ENCODE results near the gene ZFR2. TPM values are rescaled to one million over a fixed set of nuclear protein-coding genes. Genes with fewer than 3 reads are reported as not detected.
A peak's percentile ranks its signal among the peaks of the same experiment; 100 is the strongest.

ZFR2 gene
- total RNA-seq, 2 donors from 2014 or later, result 0.56 TPM; not detected in 1

DNA sequence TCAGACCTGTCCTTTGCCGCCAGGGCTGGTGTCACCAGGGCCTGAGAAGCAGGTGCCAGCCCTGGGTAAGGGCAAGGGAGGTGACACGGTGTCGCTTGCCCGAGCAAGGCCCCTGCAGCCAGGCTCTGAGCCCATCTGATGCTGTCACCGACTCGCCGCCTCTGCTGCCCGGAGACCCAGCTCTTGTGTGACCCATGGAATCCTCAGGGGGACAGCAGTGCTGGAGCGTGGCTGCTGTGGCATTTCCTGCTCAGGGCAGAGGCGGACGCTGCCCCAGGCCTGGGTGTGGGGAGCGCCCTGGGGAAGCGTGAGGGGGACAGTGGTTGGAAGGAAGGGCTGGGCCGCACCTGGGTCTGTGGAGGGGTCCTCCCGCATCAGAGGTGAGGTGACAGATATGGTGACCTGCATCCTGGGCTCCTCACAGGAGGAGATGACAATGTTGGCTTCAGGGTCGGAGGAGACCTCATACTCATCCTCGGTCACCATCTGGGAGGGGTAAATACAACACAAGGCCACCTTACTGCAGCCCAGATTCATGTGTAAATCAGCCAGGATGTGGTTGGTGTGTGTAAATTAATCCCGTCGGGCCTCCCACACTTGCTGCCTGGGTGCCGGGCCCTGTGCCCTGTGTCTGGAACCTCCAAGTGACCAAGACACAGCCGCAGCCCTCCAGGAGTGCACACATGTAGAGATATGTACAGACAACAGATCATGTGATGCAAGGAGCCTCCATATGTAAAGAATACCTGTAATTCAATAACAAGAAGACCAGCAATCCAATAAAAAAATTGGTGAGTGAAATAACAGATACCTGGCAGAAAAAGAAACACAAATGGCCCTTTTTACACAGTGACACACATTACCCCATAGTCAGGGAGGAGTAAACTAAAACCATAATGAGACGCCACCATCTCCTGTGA is 55.1 kb downstream of the ZFR2 start:
- no peaks in the 10 kb centered on the region for H3K36me3 Mint-ChIP-seq (ENCODE audit: insufficient read depth in 2 of 2)
- peaks cover 51% of the 10 kb centered on the region for H3K4me1 Mint-ChIP-seq (ENCODE audit: low read depth)
- no peaks in the 10 kb centered on the region for H3K9me3 Mint-ChIP-seq
- no peak for DNase-seq
- H3K27ac Mint-ChIP-seq, result peak overlapping the region; percentile 70
- ATAC-seq (replicated peaks in 1 of 2), result no peak
- H3K27me3 Mint-ChIP-seq (ENCODE audit: low read depth), result no peaks in the 10 kb centered on the region
- H3K4me3 Mint-ChIP-seq, result peak overlapping the region in 1 of 2 donors; percentile 24

DNA sequence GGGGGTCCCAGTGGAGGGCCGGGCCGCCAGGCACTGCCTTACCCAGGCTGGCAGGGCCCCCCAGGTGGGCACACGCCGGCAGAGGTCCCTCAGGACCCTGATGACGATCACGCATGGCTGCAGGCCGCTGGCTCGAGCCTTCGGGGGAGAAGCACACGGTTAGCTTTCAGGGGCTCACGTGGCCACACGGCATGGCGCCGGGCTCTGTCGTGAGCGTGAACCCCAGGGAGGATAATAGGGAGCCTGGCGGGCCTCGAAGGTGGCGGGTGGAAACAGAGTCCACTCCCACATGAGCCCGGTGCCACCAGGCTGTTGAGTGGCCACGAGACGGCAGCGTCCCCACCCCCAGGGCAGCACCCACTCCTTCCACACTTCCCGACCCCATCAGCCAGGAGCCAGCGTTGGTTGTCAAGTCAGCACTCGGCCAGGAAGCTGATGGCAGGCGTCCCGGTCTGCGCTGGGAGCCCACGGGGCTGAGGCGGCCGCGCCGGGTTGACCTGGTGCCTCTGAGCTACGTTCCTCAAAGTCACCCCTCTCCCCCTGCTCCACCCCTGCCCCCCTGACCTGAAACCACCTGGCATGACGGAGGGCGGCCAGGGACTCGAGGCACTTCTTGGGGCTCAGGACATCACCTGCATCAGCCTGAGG is 58.0 kb downstream of the ZFR2 start:
- Mint-ChIP-seq H3K9me3 (peaks cover 1 to 3% of the 10 kb centered on the region in 2 donors), H3K4me3 (no peak overlapping the region), H3K4me1 (ENCODE audit: low read depth) (peaks cover 49% of the 10 kb centered on the region), H3K36me3 (ENCODE audit: insufficient read depth in 2 of 2) (no peaks in the 10 kb centered on the region), H3K27ac (no peak overlapping the region), H3K27me3 (ENCODE audit: low read depth) (no peaks in the 10 kb centered on the region)
- ATAC-seq (replicated peaks in 1 of 2) (no peak), DNase-seq (no peak)

DNA sequence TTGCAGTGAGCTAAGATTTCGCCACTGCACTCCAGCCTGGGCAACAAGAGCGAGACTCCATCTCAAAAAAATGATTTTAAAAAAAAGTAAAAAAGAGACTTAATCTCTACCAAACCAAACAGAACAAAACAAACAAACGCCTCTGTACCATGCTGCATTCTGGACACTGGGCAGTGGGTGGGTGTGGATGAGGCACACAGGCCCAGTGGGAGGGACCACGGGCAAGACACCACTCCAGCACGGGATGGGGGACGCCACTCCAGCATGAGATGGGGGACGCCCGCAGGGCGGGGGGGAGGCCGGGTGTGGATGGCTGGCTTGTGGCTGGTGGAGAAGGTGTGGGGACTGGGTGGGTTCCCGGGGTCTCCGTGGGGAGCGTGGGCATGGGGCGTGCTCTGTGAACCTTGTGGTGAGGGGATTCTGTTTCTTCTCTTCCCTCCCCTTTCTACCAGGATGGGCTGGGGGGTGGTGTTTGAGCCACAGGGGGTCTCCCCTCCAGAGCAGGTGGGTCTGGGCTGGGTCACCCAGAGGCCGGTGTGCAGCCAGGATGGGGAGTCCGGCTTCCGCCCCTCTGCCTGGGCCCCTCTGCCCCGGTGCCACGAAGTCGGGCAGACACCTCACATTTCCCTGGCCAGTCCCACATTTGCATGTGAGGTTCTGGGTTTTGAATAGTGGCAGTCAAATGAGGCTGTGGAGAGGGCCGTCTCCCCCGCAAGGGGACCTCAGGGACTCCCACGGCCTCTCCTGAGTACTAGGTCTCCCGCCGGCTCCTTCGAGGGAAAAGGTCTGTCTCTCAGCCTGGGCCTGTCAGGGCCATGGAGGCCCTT is 58.7 kb downstream of the ZFR2 start:
- Mint-ChIP-seq H3K4me1 (ENCODE audit: low read depth) (peaks cover 49% of the 10 kb centered on the region), H3K27me3 (ENCODE audit: low read depth) (no peaks in the 10 kb centered on the region), H3K4me3 (no peak overlapping the region), H3K9me3 (peaks cover 1 to 3% of the 10 kb centered on the region in 2 donors), H3K27ac (no peak overlapping the region), H3K36me3 (ENCODE audit: insufficient read depth in 2 of 2) (no peaks in the 10 kb centered on the region)
- DNase-seq (no peak), ATAC-seq (replicated peaks in 1 of 2) (no peak)

- Mint-ChIP-seq H3K27ac (no peak overlapping the region), H3K27me3 (ENCODE audit: low read depth) (no peaks in the 10 kb centered on the region), H3K36me3 (ENCODE audit: insufficient read depth in 2 of 2) (no peaks in the 10 kb centered on the region), H3K9me3 (peaks cover 1 to 3% of the 10 kb centered on the region in 2 donors), H3K4me3 (no peak overlapping the region), H3K4me1 (ENCODE audit: low read depth) (peaks cover 37% of the 10 kb centered on the region)
- no peak for ATAC-seq (replicated peaks in 1 of 2)
- no peak for DNase-seq
Observed at GRCh38 chr19:3808420-3809143, 60.3 kb downstream of the ZFR2 start.

DNA sequence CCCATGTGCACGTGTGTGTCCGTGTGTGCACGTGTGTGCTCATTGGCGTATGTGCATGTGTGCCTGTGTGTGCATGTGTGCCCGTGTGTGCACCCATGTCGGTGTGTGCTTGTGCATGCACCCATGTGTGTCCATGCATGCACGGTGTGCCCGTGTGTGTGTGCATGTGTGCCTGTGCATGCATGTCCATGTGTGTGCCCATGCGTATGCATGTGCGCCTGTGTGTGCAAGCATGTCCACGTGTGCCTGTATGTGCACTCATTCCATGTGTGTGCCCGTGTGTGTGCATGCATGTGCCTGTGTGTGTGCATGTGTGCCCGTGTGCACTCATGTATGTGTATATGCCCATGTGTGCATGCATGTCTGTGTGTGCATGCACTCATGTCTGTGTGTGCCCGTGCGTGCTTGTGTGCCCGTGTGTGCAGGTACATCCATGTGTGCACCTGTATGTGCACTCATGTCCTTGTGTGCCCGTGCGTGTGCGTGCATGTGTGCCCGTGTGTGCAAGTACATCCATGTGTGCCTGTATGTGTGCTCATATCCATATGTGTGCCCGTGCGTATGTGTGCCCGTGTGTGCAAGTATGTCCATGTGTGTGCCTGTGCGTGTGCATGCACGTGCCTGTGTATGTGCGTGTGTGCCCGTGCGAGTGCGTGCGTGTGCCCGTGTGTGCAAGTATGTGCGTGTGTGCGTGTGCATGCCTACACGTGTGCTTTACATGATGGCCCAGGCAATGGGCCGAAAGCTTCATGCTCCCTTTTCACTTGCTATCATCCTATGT is 61.1 kb downstream of the ZFR2 start:
- H3K27me3 Mint-ChIP-seq (ENCODE audit: low read depth), result no peaks in the 10 kb centered on the region

GRCh38 chr19:3807131-3807480 is 61.7 kb downstream of the ZFR2 start:
- Mint-ChIP-seq H3K27ac (no peak overlapping the region), H3K4me3 (no peak overlapping the region), H3K4me1 (ENCODE audit: low read depth) (peaks cover 22% of the 10 kb centered on the region), H3K36me3 (ENCODE audit: insufficient read depth in 2 of 2) (no peaks in the 10 kb centered on the region), H3K9me3 (peaks cover 1 to 3% of the 10 kb centered on the region in 2 donors), H3K27me3 (ENCODE audit: low read depth) (no peaks in the 10 kb centered on the region)
- no peak for DNase-seq
- no peak for ATAC-seq (replicated peaks in 1 of 2)

More for the DNA sequence above, 61.1 kb downstream of the ZFR2 start:
- no peaks in the 10 kb centered on the region for H3K36me3 Mint-ChIP-seq (ENCODE audit: insufficient read depth in 2 of 2)
- peaks cover 29% of the 10 kb centered on the region for H3K4me1 Mint-ChIP-seq (ENCODE audit: low read depth)
- no peak for DNase-seq
- H3K27ac Mint-ChIP-seq, result no peak overlapping the region
- no peak for ATAC-seq (replicated peaks in 1 of 2)
- H3K4me3 Mint-ChIP-seq, result no peak overlapping the region
- peaks cover 1 to 3% of the 10 kb centered on the region in 2 donors for H3K9me3 Mint-ChIP-seq

DNA sequence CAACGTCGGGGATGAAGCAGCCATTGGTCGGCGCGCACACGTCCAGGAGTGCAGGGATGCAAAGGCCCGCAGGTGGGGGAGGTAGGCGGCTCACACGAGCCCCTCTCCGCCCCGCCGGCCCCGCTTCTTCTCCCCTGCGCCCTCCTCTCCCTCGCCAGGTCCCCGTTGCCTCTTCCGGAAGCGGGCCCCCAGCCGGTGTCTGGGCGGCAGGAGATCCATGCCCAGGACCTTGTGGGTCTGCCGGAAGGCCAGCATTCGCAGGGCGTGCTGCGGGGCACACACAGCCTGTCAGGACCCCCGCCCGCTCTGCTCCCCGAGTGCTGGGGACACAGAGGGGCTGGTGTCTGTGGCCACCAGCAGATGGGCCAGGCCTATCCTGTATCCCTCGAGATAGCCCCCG is 63.0 kb downstream of the ZFR2 start:
- Mint-ChIP-seq H3K27ac (no peak overlapping the region), H3K9me3 (peaks cover 1 to 3% of the 10 kb centered on the region in 2 donors), H3K4me1 (ENCODE audit: low read depth) (peaks cover 25% of the 10 kb centered on the region), H3K36me3 (ENCODE audit: insufficient read depth in 2 of 2) (no peaks in the 10 kb centered on the region), H3K4me3 (no peak overlapping the region), H3K27me3 (ENCODE audit: low read depth) (no peaks in the 10 kb centered on the region)
- no peak for ATAC-seq (replicated peaks in 1 of 2)
- DNase-seq, result no peak

DNA sequence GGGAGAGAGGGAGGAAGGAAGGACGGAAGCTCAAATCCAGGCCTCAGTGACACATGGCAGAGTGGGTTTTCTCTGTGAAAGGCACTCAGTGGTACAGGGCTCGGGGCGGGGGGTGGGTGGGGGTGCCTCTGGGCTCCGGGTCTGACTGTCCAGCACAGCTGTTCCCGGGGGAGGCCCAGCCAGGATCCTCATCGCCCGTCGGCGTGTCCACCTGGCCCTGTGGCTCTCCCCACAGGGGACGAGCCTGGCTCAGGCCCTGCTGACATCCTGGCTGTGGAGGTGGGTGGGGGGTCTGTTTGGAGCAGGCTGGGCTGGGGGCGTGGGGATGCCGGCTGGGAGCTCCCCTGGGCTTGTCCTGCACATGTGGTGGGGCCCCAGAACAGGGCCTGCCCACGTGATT is 64.4 kb downstream of the ZFR2 start:
- Mint-ChIP-seq H3K27ac (no peak overlapping the region), H3K27me3 (ENCODE audit: low read depth) (no peaks in the 10 kb centered on the region), H3K4me3 (no peak overlapping the region), H3K9me3 (peaks cover 1 to 3% of the 10 kb centered on the region in 2 donors), H3K36me3 (ENCODE audit: insufficient read depth in 2 of 2) (no peaks in the 10 kb centered on the region), H3K4me1 (ENCODE audit: low read depth) (peaks cover 29% of the 10 kb centered on the region)
- ATAC-seq (replicated peaks in 1 of 2) (no peak), DNase-seq (no peak)

DNA sequence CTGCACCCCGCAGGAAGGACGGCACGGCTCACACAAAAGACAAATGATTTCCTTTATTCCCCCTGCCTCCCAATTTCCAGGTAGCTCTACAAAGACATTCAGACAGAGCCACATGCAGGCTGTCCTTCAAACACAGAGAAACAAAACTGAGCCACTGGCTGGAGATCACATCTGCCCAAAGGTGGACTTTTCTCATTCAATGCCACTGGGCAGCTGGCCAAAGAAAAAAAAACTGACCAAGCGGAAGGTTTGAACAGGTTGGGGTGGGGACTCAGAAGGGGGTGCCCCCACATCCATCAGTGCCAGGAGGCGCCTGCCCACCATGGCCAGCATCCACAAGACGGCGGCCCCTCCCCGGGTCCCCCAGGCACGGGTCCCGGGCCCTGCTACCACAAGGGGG is 64.9 kb downstream of the ZFR2 start:
- Mint-ChIP-seq H3K36me3 (ENCODE audit: insufficient read depth in 2 of 2) (no peaks in the 10 kb centered on the region), H3K4me3 (no peak overlapping the region)

DNA sequence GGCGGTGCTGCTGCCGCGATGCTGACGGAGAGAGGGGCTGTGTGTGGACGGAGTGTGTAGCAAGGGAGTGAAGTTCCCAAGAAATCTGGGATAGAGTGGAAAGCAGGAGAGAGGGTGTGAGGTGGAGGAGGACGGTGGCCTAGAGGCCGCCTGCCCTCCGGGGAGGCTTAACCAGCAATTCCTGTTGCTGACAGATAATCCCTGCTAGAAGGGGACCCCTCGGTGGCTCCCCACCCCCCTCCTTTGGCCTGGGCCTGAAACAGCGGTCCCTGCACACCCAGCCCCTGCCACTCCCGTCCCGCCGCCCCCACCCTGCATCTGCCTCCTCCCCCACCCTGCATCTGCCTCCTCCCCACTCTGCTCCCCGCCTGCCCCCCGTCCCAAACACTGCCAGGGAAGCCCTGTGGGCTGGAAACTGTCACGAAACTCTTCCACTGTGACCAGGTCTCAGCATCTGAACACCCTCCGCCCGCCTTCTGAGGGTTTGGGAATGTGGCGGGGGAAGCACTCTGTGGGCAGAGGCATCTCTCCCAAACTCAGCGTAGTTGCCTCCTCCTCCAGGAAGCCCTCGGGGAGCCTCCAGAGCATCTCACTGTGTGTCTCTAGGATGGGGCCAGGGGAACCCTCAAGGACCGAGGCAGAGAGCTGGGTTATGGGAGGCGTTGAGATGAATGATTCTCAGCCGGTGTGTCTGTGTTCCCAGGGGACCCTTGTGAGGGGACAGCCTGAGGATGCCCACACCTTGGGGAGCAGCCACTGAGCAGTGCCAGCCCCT is 65.5 kb downstream of the ZFR2 start:
- peaks cover 1 to 3% of the 10 kb centered on the region in 2 donors for H3K9me3 Mint-ChIP-seq
- ATAC-seq (replicated peaks in 1 of 2) (no peak), DNase-seq (no peak)
- no peaks in the 10 kb centered on the region for H3K27me3 Mint-ChIP-seq (ENCODE audit: low read depth)
- H3K36me3 Mint-ChIP-seq (ENCODE audit: insufficient read depth in 2 of 2), result no peaks in the 10 kb centered on the region
- no peak overlapping the region for H3K27ac Mint-ChIP-seq
- H3K4me3 Mint-ChIP-seq, result no peak overlapping the region
- H3K4me1 Mint-ChIP-seq (ENCODE audit: low read depth), result peaks cover 36% of the 10 kb centered on the region

More for the DNA sequence above, 64.9 kb downstream of the ZFR2 start:
- DNase-seq (no peak), ATAC-seq (replicated peaks in 1 of 2) (no peak)
- Mint-ChIP-seq H3K9me3 (peaks cover 1 to 3% of the 10 kb centered on the region in 2 donors), H3K4me1 (ENCODE audit: low read depth) (peaks cover 34% of the 10 kb centered on the region), H3K27me3 (ENCODE audit: low read depth) (no peaks in the 10 kb centered on the region), H3K27ac (no peak overlapping the region)

DNA sequence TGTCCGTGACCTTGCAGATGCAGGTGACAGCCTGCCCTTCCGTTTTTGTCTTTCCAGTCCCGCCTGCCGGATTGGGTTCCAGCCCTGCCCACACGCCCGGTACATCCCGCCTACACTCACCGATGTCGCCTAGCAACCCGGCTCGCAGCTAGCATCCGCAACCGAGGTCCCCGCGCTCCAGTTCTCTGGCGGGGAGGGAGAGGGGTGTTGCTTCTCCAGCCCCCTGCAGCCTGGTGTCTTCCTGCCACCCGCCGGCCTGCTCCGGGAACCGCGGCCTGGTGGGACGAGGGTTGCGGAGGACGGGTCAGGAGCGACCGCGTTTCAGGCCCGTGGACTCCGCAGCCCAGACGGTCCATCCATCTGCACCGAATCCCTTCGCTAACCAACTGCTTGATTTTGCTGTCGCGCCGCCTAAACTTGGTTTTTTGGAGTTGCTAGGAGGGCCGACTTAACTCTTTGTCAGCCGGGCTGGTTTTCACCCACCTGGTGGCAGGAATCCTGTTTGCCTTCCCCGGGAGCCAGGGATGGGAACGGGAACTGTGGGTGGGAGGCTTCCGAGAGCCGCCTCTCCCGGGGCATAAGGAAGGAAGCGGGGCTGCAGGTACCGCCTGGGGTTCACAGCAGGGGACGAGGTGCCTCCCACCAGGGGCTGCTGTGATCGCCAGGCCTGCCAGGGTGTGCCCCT is 67.3 kb downstream of the ZFR2 start:
- H3K4me1 Mint-ChIP-seq (ENCODE audit: low read depth), result peaks cover 32% of the 10 kb centered on the region
- peak; percentile 66 to 70 for DNase-seq
- H3K27me3 Mint-ChIP-seq (ENCODE audit: low read depth), result no peaks in the 10 kb centered on the region
- peak overlapping the region; percentile 66 to 72 for H3K4me3 Mint-ChIP-seq
- H3K36me3 Mint-ChIP-seq (ENCODE audit: insufficient read depth in 2 of 2), result peaks cover 5 to 6% of the 10 kb centered on the region in 2 donors
- H3K9me3 Mint-ChIP-seq, result peaks cover 4 to 5% of the 10 kb centered on the region in 2 donors
- H3K27ac Mint-ChIP-seq, result no peak overlapping the region
- ATAC-seq (replicated peaks in 1 of 2), result peak; percentile 75 to 78
